ENCODE data around the gene TIMM17A. TPM values are rescaled to one million over a fixed set of nuclear protein-coding genes. Genes with fewer than 3 reads are reported as not detected.

The TIMM17A gene
- 10 to 100 TPM; 24.5 to 30.1 (median 26.2) TPM for total RNA-seq

- Histone ChIP-seq H3K27me3 (no peaks in the 10 kb centered on the region), H3K4me3 (peak within 1 kb of the TSS; percentile 84 to 96 (median 92)), H3K9me3 (no peaks in the 10 kb centered on the region), H3K4me1 (peaks cover 0 to 6% of the 10 kb centered on the region in 2 donors), H3K36me3 (no peaks in the 10 kb centered on the region), H3K27ac (peak within 1 kb of the TSS; percentile 89 to 94)
- DNase-seq (ENCODE audit: low spot score in 2 of 2), result peak; percentile 96 to 98
- TF ChIP-seq POLR2A (IDR thresholded peaks at IDR 0.05) (peak; percentile 76), CTCF (IDR thresholded peaks at IDR 0.05) (no peak), POLR2AphosphoS5 (IDR thresholded peaks at IDR 0.05) (peak; percentile 84 to 96 (median 88))
- intact Hi-C loops (cut with DNase I; ENCODE audit: low total_unique reads), result loop anchor here (10.0 kb wide), 1 partner anchor 940 kb away; no protein-coding TSS in a partner anchor
Measured at GRCh38 chr1:201955009-201955728, at the start of gene TIMM17A. Gene TIMM17A (plus strand): TSS chr1:201955503. CDS start chr1:201955527, 24 bp downstream.

GRCh38 chr1:201906336-201906735, 49.0 kb upstream of the TIMM17A start:
- peak overlapping the region; percentile 89 to 97 for H3K27ac ChIP-seq
- peaks cover 0 to 22% of the 10 kb centered on the region in 2 donors for H3K4me1 ChIP-seq
- intact Hi-C loops (cut with DNase I; ENCODE audit: low total_unique reads), result no loop called here
- H3K36me3 ChIP-seq, result no peaks in the 10 kb centered on the region
- H3K4me3 ChIP-seq, result no peak overlapping the region
- H3K9me3 ChIP-seq, result no peaks in the 10 kb centered on the region
- no peak for DNase-seq (ENCODE audit: low spot score in 2 of 2)
- no peaks in the 10 kb centered on the region for H3K27me3 ChIP-seq
- no peak for TF ChIP-seq CTCF (IDR thresholded peaks at IDR 0.05)
- TF ChIP-seq POLR2A (IDR thresholded peaks at IDR 0.05), result no peak
- TF ChIP-seq POLR2AphosphoS5 (IDR thresholded peaks at IDR 0.05), result no peak

GRCh38 chr1:201907621-201908020, 47.7 kb upstream of the TIMM17A start:
- no peak overlapping the region for H3K4me3 ChIP-seq
- H3K27me3 ChIP-seq, result no peaks in the 10 kb centered on the region
- H3K27ac ChIP-seq, result peak overlapping the region; percentile 89 to 97
- no peaks in the 10 kb centered on the region for H3K9me3 ChIP-seq
- no peak for DNase-seq (ENCODE audit: low spot score in 2 of 2)
- intact Hi-C loops (cut with DNase I; ENCODE audit: low total_unique reads), result no loop called here
- no peaks in the 10 kb centered on the region for H3K36me3 ChIP-seq
- TF ChIP-seq CTCF (IDR thresholded peaks at IDR 0.05) (no peak), POLR2A (IDR thresholded peaks at IDR 0.05) (no peak), POLR2AphosphoS5 (IDR thresholded peaks at IDR 0.05) (no peak)
- peaks cover 0 to 20% of the 10 kb centered on the region in 2 donors for H3K4me1 ChIP-seq

- Histone ChIP-seq H3K27ac (peak overlapping the region; percentile 84 to 94), H3K4me1 (peaks cover 3 to 14% of the 10 kb centered on the region in 2 donors), H3K27me3 (no peaks in the 10 kb centered on the region), H3K36me3 (no peaks in the 10 kb centered on the region), H3K9me3 (no peaks in the 10 kb centered on the region), H3K4me3 (no peak overlapping the region)
- TF ChIP-seq POLR2AphosphoS5 (IDR thresholded peaks at IDR 0.05) (no peak), POLR2A (IDR thresholded peaks at IDR 0.05) (no peak), CTCF (IDR thresholded peaks at IDR 0.05) (no peak)
- intact Hi-C loops (cut with DNase I; ENCODE audit: low total_unique reads), result no loop called here
- no peak for DNase-seq (ENCODE audit: low spot score in 2 of 2)
Measured at GRCh38 chr1:201911826-201912571, 43.3 kb upstream of the TIMM17A start.

GRCh38 chr1:201912832-201913231, 42.5 kb upstream of the TIMM17A start:
- Histone ChIP-seq H3K27ac (peak overlapping the region; percentile 84 to 94), H3K4me3 (peak overlapping the region in 1 of 3 donors; percentile 11), H3K36me3 (no peaks in the 10 kb centered on the region), H3K4me1 (peaks cover 11 to 17% of the 10 kb centered on the region in 2 donors), H3K27me3 (no peaks in the 10 kb centered on the region), H3K9me3 (no peaks in the 10 kb centered on the region)
- intact Hi-C loops (cut with DNase I; ENCODE audit: low total_unique reads), result no loop called here
- DNase-seq (ENCODE audit: low spot score in 2 of 2), result no peak
- TF ChIP-seq POLR2A (IDR thresholded peaks at IDR 0.05) (no peak), CTCF (IDR thresholded peaks at IDR 0.05) (no peak), POLR2AphosphoS5 (IDR thresholded peaks at IDR 0.05) (peak in 2 of 3 donors; percentile 14 to 55)

All from breast epithelium (tissue), 4 donors.